DMS 273 (cell line): Measurements from ENCODE around the gene GATA2.
A peak's percentile ranks its signal among the peaks of the same experiment; 100 is the strongest.

ENCODE experiments used
- DNase-seq: peaks from one replicate; lab custom pipeline; 2025; ENCODE audit not compliant: unreplicated experiment; lab: John Stamatoyannopoulos, UW

Gene GATA2

GRCh38 chr3:128476659-128477058 lies 16.3 kb downstream of the GATA2 start:
- DNase-seq: no peak

- no peak for DNase-seq
Observed at GRCh38 chr3:128475355-128475754, 17.6 kb downstream of the GATA2 start.

GRCh38 chr3:128473737-128474136 lies 19.3 kb downstream of the GATA2 start:
- no peak for DNase-seq

DNA sequence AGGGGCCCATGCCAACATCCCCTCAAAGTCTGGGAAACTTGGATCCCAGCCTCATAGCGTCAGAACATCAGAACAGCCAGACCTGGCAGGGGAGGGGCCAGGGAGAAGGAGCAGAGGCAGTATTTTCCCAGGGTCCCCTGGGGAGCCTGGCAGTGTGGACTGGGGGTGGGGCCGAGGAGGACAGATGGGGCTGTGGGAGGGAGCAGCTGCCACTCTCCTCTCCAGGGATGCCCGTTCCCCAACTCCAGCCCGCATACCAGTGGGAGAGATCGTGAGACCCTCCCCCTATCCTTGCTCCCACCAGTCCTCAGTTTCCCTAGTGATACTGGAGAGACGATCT lies 19.9 kb downstream of the GATA2 start:
- peak; percentile 98 for DNase-seq

- no peak for DNase-seq
Observed at GRCh38 chr3:128472449-128473179, 20.4 kb downstream of the GATA2 start.

GRCh38 chr3:128471720-128472119 lies 21.3 kb downstream of the GATA2 start:
- no peak for DNase-seq

GRCh38 chr3:128471110-128471509 lies 21.9 kb downstream of the GATA2 start:
- DNase-seq: no peak

DNA sequence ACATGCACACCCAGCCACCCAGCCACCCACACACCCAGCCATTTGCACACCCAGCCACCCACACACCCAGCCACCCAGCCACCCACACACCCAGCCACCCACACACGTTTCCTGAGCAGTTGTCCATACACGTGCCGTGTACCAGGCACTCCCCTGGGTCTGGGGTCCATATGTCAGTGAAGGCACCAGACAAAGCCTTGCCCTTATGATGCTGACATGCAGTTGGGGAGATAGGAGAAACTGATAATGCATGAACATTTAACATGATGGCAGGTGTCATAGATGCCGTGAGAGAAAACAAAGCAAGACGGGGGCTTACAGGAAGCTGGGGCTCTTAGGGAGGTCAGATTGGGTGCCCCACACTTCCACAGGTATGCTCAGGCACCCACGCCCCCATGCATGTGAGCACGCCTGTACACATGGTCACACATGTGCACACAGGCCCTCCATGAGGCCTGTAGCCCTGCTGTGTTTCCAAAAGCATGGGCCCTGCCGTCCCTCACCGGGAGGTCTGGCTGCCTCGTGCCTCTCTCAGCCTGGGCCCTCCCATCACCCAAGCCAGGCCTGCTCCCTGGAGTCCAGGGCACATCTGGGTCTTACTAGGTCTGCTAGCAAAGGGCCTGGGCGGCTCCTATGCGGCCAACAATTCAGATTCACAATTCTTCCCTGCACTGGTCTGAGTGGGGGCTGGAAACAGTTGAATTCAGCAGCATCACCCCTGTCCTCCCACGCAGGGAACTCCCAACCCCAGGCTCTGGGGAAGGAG lies 22.7 kb downstream of the GATA2 start:
- no peak for DNase-seq

GRCh38 chr3:128469556-128469955 lies 23.4 kb downstream of the GATA2 start:
- DNase-seq: no peak

GRCh38 chr3:128468791-128469527 lies 24.0 kb downstream of the GATA2 start:
- no peak for DNase-seq

DNA sequence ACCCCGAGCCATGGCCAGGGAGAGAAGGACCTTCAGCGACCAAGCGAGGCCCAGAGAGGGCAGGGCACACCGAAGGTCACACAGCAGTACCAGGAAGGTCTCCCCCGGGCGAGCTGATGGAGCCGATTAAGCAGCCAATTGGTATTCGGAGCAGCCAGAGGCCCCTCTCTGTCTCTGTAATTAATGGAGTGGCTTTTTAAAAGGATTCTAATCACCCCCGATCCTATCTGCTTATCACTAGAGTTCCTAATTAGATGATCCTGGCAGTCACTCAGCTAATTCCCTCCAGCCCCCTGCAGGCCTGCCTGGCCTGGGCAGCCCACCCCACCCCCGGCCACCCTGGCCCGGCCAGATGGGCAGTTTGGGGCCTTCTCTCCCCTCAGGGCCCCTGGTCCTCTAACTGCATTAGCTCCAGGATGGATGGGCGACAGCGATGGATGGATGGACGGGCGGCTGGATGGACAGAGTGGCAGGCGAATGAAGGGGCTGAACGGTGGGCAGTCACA lies 24.7 kb downstream of the GATA2 start:
- no peak for DNase-seq

- no peak for DNase-seq
Observed at GRCh38 chr3:128466840-128467541, 26.0 kb downstream of the GATA2 start, which contains the start of gene DNAJB8. TSS of gene DNAJB8 (minus strand) at chr3:128466890. CDS start at chr3:128463245, 3,645 bp downstream.

DNA sequence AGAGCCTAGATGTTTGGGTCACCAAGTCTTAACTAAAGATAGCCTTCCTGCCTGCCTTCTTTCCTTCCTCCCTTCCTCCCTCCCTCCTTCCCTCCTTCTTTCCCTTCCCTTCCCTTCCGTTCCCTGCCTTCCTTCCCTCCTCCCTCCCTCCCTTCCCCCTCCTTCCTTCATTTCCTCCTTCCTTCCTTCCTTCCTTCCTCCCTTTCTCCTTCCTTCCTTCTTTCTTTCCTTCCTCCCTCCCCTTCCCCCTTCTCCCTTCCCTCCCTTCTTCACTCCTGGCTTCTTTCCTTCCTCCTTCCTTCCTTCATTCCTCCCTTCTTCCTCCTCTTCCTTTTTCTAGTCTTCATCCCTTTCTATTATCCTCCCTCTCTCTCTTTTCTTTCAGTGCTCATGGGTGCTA lies 28.3 kb downstream of the GATA2 start:
- no peak for DNase-seq

GRCh38 chr3:128464188-128464587 lies 28.8 kb downstream of the GATA2 start:
- no peak for DNase-seq

- DNase-seq: no peak
Observed at GRCh38 chr3:128463771-128464170, 29.2 kb downstream of the GATA2 start.

DNA sequence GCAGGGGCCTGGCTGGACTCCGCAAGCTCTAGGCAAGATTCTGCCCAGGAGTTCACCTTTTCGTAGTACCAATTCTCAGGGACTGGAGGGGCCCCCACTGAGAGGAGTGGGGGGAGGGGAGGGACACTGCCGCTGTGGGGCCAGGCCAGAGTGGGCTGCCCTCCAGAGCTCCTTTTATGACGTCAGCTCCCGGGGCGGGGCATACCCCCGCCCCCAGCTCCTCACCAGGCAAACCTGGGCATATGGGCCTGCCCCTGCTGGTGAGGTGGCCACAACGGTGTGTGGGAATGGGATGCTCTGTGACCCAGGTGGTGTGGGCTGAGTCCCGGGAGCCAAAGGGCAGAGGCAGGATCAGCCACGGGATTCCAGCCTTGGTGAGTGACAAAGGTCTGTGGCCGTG lies 29.6 kb downstream of the GATA2 start:
- peak; percentile 47 for DNase-seq

DNA sequence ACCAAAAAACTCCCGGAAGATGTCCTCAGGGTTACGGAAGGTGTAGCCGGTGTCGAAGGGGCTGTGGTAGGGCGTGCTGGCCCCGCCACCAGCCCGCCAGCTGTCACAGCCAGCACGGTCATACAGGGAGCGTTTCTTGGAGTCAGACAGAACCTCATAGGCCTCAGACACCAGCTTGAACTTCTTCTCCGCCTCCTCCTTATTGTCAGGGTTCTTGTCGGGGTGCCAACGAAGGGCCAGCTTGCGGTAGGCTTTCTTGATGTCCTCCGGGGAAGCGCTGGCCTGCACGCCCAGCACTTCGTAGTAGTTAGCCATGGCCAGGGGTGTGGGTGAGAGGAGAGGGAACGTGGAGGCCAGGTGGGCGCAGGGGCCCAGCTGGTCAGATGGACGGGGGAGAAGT lies 30.1 kb downstream of the GATA2 start:
- DNase-seq: peak; percentile 46

- DNase-seq: no peak
Observed at GRCh38 chr3:128462341-128462910, 30.6 kb downstream of the GATA2 start.

DNA sequence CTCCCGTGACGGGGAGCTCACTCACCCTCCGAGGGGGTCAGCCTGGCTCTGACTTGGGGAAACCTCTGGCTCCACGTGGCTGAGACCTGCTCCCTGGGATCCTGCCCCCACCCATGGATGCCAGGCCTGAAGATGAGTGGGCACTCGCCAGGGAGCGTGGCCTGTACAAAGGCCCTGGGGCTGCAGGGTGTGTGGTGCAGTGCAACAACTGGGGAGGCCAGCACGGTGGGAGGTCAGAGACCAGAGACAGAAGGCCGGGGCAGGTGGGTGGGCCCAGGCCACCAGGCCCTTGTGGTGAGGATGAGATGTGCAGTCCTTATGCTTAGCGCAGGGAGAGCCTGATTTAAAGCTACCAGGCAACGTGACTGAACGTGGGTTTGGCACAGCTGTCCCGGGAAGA lies 31.3 kb downstream of the GATA2 start:
- DNase-seq: peak; percentile 46

DNA sequence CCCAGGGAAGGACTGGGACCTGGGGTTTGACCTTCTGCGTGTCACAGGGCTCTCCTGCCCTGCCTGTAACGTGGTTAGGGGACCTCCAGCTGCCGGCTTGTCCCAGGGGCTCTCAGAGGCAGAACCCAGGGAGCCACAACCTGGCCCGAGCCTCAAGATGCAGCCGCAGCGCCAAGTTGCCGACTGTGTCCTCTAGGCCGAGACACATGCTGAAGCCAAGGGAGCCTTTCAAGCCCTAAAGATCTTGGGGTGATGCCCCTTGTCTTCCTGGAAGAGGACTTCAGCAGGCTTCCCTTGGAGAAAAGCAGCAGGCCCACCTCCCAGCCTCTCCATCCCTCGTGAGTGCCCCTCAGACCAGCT lies 33.6 kb downstream of the GATA2 start:
- DNase-seq: no peak
